Ovary (tissue), 3 donors: ENCODE measurements around the gene KCNIP1.

Source experiments
- EP300 ChIP-seq: sonication (generic); formaldehyde crosslinking; IDR thresholded peaks from one replicate; pipeline ENCODE4 v1.6.1; 2017; ENCODE audit warnings: antibody characterized with exemption
- POLR2A ChIP-seq: fragments of 450-650 bp; IDR thresholded peaks from one replicate; pipeline ENCODE4 v1.6.1; 2017; ENCODE audit warnings: antibody characterized with exemption, mild to moderate bottlenecking, moderate library complexity
- TF ChIP-seq, protein P1 (sequence below), 3 donors: fragments of 450-650 bp in 2 of 3; fragments of 200-600 bp in 1 of 3; IDR thresholded peaks; one replicate each; pipeline versions ENCODE4 v1.5.1 to v1.8.0; 2016 to 2022; ENCODE audit warnings: antibody characterized with exemption in 3 of 3, mild to moderate bottlenecking in 1 of 3
- donor health status: DM: no; HTN: no; CAD: no.

DNA sequence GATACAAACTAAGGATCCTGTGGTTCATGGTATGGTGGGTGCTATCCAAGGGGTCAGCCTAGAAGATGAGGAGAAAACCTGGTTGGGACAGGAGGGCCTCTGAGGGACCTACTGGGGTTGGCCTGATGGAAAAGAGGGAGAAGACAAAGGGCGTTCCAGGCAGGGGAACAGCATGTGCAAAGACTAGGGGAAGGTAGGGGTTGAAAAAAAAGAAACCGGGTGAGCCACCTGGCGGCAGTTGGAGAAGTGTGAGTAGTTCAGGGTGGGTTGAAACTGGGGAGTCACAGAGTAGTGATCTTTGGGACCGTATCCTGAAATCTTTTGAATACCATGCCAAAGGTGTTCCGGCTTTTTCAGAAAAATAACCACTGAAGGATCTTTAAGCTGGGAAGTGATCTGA, 271.0 kb downstream of the KCNIP1 start:
- TF ChIP-seq, protein P1, sequence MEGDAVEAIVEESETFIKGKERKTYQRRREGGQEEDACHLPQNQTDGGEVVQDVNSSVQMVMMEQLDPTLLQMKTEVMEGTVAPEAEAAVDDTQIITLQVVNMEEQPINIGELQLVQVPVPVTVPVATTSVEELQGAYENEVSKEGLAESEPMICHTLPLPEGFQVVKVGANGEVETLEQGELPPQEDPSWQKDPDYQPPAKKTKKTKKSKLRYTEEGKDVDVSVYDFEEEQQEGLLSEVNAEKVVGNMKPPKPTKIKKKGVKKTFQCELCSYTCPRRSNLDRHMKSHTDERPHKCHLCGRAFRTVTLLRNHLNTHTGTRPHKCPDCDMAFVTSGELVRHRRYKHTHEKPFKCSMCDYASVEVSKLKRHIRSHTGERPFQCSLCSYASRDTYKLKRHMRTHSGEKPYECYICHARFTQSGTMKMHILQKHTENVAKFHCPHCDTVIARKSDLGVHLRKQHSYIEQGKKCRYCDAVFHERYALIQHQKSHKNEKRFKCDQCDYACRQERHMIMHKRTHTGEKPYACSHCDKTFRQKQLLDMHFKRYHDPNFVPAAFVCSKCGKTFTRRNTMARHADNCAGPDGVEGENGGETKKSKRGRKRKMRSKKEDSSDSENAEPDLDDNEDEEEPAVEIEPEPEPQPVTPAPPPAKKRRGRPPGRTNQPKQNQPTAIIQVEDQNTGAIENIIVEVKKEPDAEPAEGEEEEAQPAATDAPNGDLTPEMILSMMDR (IDR thresholded peaks at IDR 0.05), result no peak
- no peak for TF ChIP-seq POLR2A
- TF ChIP-seq EP300, result no peak
